Activated CD4-positive, alpha-beta T cell treated with anti-CD3 and anti-CD28 coated beads, Interleukin-2, amount 50 U/mL, for 16 hours (primary cell): ENCODE data around the gene TMEM129.
"Not testable (repeated sequence)": the region's sequence is repeated elsewhere in the genome, so short reads cannot be mapped to it uniquely, and the experiment has no call there.

Experiments
- DNase-seq: peaks from one replicate; pipeline ENCODE4 v3.0.0-alpha.2; 2020

The TMEM129 gene

GRCh38 chr4:1718095-1718850 is 2.9 kb downstream of the TMEM129 start:
- no peak for DNase-seq

GRCh38 chr4:1717129-1718094 is 3.7 kb downstream of the TMEM129 start:
- DNase-seq: no peak

GRCh38 chr4:1716065-1716945 is 4.8 kb downstream of the TMEM129 start:
- no peak for DNase-seq

DNA sequence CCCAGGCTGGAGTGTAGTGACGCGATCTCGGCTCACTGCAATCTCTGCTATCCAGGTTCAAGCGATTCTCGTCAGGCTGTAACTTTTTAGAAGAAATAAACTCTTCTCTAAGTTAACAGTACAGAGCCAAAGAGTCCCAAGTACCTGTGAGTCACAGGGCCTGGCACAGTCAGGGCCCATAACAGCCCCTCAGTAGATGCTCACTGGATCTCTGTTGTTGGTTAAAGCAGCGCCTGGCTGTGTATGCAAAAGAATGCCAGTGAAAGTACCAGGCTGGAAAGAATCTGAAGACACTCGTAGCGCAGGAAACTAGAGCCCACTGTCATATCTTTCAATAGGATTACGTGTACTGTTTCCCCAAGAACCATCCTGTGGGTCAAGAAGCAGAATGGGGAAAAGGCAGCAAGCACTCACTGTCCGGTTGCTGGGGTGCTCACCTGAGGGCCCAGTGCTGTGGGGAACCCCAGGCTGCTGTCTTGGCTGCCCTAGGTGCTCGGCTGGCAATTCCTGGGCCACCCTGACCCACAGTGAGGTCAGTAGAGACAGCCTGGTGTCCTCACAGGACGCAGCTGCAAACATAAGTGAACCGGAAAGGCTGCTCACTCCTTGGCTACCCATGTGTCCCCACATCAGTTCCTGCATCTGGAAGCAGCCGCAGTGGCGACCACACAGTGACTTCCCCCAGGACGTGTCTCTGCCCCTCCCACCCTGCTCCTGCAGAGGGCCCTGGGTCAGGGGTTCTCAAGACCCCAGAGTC is 5.9 kb downstream of the TMEM129 start:
- no peak for DNase-seq

DNA sequence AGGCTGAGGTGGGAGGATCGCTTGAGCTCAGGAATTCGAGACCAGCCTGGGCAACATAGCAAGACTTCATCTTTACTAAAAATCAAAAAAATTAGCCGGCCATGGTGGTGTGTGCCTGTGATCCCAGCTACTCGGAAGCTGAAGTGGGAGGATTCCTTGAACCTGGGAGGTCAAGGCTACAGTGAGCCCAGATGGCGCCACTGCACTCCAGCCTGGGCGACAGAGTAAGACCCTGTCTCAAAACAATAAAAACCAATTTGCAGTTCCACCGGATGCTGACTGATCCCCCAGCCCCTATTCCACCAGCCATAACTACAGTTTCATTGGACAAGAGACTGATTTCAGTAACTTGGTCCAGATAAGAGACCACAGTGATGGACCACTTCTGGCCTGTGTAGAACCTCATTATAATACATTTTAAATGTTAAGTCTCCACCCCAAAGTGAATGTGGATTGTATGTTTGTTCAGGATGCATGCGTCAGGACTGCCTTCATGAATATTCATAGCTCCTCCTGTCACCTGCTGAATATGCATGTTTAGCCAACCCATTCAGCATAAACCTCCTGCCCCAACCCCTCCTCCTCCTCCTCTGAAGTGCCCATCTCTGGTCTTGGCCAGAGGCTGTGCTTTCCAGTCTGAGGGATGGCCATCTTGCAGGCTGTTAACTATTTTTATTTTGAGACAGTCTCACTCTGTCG is 6.7 kb downstream of the TMEM129 start:
- no peak for DNase-seq

- DNase-seq: no peak
Observed at GRCh38 chr4:1713003-1713851, 7.9 kb downstream of the TMEM129 start.

DNA sequence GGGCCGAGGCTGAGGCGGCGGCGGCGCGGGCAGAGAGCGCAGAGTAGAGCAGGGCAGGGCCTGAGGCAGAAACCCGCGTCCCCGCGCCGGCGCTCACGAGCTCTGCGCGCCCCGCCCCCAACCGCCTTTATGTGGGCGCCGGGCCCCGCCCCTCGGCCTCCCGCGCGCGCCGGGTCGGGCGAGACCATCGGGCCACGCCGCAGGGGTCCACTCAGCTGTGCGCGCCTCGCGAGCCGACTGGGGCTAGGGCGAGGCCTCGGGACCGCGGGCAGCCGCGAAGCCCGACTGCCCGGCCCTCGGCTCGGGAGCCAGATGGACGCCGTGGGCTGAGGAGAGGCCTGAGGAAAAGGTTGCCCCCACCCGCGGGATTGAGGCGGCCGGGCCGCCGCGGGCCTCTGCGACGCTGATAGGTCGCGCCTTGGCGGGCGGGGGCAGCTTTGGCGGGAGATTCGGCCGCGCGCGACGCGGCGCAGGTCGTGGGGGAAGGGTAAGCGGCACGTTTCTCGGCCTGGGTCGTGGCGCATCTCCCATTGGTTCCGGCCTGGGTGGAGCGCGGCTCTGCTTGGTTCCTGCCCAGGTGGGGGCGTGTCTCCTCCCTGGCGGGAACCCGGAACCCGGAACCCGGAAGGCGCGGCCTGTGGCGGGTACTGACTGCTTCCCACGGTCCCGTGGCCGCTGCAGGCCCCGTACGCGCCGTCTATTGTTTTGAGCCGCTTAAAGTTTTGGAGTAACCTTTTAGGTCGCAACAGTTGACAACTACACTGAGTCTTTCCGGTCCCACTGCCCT is 8.7 kb downstream of the TMEM129 start, which contains the start of gene SLBP:
Gene SLBP (minus strand): TSS at position 104 of the 787 bp plus-strand sequence. CDS start 131 bp downstream, outside the sequence.
- DNase-seq: peak; percentile 99

- peak; percentile 37 for DNase-seq
Observed at GRCh38 chr4:1711571-1712215, 9.4 kb downstream of the TMEM129 start.

DNA sequence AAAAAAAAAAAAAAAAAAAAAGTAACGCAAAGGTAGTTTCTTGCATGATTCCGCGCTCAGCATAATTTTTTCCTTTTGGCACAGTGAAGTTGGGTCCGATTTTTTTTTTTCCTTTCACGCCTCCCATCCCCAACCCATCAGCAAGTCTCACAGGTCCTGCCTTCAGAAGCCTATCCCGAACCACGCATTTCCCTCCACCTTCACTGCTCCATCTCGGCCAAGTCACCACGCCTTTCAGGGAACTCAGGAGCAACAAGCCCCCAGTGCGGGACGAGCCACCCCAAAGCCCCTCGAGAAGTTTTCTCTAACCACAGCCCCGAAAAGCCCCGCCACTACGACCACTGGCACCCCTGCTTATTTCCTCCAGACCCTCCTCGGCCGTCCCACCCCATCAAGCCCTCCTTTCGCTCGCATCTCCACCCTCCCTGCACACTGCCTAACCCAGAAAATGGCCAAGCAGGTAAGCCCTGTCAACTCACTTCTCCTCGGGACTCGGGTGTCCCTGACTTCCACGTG is 10.0 kb downstream of the TMEM129 start:
- no peak for DNase-seq

DNA sequence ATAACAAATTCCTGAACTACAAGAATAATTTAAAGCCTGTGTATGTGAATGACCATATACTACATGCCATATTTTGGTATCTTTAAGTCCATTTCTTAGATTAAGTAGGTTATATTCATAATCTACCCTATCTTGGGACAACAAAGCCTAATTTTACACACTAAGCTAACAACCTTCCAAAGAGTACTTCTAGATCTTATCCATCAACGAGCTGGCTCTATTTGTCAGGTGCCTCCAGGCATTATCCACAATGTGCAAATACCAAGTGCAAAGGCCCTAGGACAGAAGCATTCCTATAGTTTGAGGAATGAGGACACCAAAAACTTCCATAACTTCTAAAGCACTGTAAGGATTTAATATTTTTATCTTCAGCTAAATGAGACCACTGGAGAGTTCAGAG is 12.5 kb downstream of the TMEM129 start:
- DNase-seq: no peak

- DNase-seq: no peak
Observed at GRCh38 chr4:1706358-1706757, 14.8 kb downstream of the TMEM129 start.

DNA sequence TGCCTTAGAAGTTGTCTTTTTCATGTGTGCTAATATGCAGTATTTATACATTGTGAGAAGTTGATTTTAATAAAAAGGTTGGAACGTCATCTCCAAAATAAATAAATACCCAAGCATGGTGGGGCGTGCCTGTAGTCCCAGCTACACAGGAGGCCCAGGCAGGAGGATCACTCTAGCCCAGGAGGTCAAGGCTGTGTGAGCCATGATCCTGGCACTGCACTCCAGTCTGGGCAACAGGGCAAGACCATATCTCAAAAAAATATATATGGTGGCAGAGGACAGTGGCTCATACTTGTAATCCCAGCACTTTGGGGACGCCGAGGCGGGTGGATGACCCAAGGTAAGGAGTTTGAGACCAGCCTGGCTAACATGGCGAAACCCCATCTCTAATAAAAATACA is 15.4 kb downstream of the TMEM129 start:
- DNase-seq: no peak

DNA sequence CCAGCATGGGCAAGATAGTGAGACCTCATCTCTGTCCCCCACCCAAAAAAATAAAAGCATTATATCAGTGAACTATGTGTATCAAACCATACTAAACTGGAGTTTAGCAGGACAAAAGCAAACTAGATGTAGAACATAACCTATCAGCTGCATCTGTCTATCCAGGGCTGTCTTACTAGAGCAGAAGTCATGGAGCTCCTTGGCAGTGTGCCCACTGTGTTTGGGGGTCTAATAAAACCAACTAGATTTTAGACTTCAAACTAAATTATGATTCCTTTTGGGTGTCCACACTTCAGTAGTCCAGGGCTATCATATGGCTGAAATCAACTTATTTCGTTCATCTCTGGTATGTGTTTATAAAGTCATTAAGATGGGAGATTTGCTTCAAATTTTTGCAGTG is 17.3 kb downstream of the TMEM129 start:
- DNase-seq: no peak

- not testable (repeated sequence) for DNase-seq
Observed at GRCh38 chr4:1701671-1702070, 19.5 kb downstream of the TMEM129 start.

- no peak for DNase-seq
Observed at GRCh38 chr4:1695913-1696312, 25.2 kb downstream of the TMEM129 start.

DNA sequence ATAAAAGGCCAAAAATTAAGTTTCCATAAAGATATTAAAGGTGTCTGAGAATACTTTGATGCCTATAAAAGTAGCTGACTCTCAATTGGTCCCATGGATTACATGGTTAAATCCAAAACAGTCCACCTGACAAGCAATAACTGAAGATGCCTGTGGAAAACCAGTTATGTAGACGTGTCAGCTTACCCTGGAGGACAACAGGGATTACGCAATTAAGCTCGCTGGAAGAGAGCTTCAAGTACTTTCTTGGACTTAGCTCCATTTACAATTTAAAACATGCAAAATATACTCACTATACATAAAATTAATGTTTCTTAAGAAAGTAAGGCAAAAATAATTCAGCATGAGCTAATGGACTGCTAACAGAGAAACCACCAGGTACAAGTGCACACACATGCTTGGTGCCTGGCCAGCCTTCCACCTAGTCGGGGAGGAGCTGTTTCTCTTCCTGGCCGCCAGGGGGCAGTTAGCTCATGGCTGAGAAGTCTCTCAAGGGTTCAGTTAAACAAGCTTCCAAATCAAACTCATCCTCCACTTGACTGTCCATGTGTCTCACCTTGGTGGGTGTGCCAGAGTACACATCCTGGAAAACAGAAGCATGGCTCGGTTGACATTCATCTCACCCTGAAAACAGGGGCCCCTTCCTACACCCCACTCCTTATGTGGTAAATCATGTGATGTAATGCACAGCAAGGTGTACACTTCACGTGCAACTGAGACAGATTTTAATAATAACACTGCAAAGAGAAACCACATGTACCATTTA is 27.8 kb downstream of the TMEM129 start:
- DNase-seq: peak; percentile 83

- DNase-seq: no peak
Observed at GRCh38 chr4:1691737-1692373, 29.3 kb downstream of the TMEM129 start.
